Stimulated activated CD8-positive, alpha-beta memory T cell treated with anti-CD3 and anti-CD28 coated beads, Interleukin-4, amount 100 ng/mL, for 4 hours (primary cell): Measurements from ENCODE around the gene FGF23.

Experiments
- DNase-seq, 2 donors: peaks; one replicate each; pipeline ENCODE4 v3.0.0-alpha.2; 2020; ENCODE audit warnings: low read depth in 2 of 2, low spot score in 1 of 2

The FGF23 gene

GRCh38 chr12:4320497-4320852, 59.0 kb downstream of the FGF23 start:
- peak in 1 of 2 donors; percentile 4 for DNase-seq
